Activated T-cell treated with anti-CD3 and anti-CD28 coated beads for 4 hours (primary cell): ENCODE measurements around the gene ENTR1.

ENCODE experiments used
- DNase-seq: peaks from one replicate; pipeline ENCODE4 v3.0.0-alpha.2; 2020

The ENTR1 gene

DNA sequence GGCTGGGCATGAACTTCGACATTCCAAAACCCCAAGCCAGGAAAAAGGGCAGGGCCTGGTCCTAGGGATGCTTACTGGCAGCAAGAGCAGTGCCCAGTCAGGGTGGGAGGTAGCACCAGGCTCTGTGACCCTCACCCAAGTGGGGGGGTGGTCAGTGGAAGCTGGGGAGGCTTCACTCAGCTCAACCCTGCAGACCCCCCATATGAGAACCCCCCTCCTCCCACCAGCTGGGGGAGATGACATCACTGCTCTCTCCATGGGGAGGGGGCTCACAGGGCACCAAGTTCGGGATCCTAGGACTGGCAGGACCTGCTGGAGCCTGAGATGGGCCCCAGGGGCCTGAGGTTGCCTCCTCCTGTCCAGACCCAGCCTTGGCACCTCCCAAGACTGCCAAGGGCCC, 51.5 kb downstream of the ENTR1 start:
- DNase-seq: no peak

DNA sequence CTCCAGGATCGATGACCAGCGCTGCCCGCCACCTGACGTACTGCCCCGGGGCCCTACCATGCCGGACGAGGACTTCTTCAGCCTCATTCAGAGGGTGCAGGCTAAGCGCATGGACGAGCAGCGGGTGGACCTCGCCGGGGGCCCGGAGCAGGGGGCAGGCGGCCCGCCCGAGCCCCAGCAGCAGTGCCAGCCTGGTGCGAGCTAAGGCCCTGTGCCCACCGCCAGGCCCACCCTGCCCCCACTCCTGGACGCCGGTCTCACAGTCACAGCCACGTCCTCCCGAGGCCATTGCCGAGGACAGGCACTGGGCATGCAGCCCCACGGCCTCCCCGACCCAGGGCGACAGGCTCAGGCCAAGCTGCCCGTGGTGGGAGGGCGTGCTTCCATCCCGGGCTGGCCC, 52.4 kb downstream of the ENTR1 start:
- DNase-seq: no peak

DNA sequence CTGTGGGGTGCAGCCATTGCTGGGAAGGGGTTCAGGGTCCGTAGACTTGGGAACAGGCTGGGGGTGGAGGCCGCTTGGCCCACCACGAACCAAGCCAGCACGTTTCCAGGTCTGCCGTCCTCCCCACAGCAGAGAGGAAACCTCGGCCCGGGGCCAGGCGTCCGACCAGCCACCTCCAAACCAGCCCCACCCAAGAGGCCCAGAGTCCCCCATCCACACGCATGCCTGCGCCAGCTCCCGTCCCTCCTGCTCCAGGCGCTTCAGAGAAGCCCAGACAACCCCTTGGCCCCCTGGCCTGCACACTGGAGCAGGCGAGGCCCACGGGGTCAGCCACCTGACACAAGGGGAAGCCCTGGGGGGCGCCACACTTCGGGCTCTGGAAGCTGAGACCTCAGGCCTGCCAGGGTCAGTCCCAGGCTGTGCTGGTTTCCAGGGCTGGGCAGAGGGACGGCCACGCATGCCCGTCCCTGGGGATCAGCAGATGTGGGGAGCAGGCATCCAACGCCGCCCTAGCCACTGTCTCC, 53.1 kb downstream of the ENTR1 start:
- no peak for DNase-seq

DNA sequence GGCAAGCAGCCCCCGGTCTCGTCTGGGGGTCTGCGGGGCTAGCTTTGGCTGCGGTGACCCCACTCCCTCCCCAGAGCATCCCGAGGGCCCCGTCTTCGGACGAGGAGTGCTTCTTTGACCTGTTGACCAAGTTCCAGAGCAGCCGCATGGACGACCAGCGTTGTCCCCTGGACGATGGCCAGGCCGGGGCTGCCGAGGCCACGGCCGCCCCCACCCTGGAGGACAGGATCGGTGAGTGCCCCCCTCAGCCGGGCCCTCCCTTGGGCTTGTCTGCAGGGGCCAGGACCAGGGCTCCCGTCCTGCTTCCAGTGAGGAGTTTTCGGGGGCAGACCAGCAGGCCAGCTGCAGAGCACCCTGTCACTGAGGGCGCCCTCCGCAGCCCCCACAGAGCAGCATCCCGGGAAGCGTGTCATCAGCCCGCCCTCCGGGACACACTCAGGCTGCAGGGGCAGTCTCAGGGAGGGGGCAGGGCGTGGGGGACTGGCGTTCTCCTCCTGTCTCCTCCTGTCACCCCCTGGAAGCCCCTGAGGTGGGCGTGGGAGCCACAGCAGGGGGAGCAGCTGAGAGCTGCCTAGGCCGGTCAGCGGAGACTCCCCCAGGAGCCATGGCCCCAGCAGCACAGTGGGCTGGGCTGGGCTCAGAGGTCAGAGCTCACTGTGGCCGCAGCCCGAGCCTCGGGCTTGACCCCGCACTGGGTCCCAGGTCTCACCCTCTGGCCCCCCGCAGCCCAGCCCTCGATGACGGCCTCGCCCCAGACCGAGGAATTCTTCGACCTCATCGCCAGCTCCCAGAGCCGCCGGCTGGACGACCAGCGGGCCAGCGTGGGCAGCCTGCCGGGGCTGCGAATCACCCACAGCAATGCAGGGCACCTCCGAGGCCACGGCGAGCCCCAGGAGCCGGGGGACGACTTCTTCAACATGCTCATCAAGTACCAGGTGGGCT, 54.5 kb downstream of the ENTR1 start:
- DNase-seq: no peak

DNA sequence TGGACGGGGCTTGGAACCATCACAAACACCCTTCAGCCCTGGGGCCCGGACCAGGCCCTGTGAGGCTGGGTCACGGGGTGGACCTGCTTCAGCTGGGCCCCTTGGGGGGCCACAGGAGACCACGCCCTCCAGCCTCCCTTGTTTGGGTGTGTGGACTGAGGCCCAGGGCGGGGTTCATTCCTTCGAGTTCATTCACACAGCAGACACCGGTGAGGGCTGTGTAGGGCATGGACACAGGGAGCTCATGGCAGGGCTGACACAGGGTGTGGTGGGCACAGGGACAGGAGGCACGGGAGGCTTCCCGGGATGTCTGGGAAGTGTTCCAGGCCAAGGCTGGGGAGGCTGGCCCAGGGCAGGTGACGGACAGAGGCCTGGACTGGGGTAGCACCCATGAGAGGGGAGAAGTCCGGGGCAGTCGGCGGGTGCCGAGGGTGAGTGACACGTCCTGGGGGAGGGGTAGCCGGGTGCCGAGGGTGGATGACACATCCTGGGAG, 55.8 kb downstream of the ENTR1 start:
- no peak for DNase-seq

DNA sequence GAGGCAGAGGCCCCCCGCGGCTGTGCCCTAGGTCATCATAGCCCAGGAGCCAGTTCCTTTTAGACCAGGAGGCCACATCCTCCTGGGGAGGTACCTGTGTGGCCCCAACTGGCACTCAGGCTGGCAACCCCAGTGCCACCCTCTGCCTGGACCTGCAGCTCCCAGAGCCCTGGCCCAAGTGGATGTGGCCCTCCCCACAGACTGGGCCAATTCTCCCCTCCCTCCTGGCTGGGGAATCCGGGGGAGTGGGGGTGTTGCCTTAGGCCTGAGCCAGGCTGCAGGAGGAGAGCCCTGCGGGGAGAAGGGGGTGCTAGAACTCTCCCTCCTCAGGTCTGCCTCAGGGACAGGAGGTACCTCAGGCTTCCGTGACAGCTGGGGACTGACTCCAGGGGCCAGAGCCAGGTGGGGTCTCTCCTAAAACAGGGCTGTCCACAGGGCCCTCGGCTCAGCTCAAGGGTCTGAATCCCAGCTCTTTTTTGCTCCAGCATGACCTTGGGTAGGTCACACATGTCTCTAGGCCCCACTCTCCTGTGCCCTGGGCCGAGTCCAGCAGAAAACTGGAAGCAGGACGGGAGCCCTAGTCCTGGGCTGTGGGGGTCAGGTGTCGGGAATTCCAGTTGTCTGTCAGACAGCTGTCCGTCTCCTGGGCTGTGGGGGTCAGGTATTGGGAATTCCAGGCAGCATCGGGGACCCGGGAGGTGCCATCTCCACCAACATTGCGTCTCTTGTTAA, 56.5 kb downstream of the ENTR1 start:
- DNase-seq: no peak

DNA sequence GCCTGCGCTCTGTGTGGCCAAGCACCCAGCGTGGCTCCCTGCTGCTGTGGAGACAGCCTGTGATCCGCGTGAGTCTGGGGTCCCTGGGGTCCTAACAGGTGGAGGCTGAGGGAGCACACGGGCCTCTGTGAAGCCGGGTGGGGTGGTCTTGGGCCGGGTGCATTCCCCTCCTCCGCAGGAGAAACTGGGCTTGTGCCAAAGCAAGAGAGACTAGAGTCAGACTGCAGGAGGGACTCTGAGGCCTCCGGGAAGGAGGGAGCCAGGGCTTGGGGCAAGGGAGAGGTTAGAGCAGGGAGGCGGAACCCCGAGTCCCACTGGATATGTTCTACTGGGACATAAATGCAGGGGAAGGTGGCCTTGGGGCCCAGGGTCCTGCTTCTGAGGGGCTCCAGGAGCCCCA, 57.3 kb downstream of the ENTR1 start:
- DNase-seq: no peak

DNA sequence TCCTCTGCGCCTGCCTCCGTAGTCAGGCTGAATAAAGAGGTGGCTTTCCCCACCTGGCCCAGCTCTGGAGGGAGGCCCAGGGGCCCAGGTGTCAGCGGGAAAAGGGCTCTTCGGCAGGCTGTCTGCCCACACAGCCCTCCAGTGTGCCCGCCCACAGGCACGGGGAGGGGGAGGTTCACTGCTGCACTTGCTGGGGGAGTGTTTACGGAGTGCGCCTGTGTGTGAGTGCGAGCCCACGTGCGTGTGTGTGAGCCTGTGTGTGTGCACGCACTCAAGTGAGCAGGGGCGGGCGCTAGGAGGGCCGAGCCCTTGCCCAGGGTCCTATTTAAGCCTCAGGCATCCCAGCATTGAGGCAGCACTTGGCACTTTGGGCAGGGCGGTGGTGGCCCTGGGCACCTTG, 57.7 kb downstream of the ENTR1 start:
- peak; percentile 26 for DNase-seq
